ENCODE measurements around the gene CEP350.
"Not testable (repeated sequence)": the region's sequence is repeated elsewhere in the genome, so short reads cannot be mapped to it uniquely, and the experiment has no call there.

CEP350 gene

DNA sequence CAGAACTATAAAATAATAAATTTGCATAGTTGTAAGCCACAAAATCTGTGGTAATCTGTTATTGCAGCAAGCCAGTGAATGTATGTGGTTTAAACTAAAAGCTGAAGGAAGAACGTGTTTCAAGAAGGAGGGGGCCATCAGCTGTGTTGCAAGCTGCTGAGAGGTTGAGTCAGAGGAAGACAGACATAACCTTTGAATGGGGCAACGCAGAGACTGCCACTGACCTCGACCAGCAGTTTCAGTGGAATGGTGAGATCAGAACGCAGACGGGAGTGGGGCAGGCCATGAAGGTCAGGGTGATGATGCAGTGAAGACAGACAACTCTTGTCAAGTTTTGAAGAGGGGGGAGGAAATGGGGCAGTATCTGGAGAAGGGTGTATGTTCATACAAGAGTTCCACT, 176.9 kb downstream of the CEP350 start:
- Histone ChIP-seq H3K4me1 (ENCODE audit: insufficient read depth, insufficient read length) (peaks cover 2% of the 10 kb centered on the region), H3K27me3 (ENCODE audit: insufficient read depth, insufficient read length) (no peaks in the 10 kb centered on the region), H3K9me3 (ENCODE audit: insufficient read depth, low read length) (no peaks in the 10 kb centered on the region), H3K9ac (ENCODE audit: insufficient read length, low read depth) (no peak overlapping the region), H3K4me3 (ENCODE audit: insufficient read length, low read depth) (no peak overlapping the region), H3K36me3 (ENCODE audit: insufficient read depth, insufficient read length, low read length) (no peaks in the 10 kb centered on the region)
- TF ChIP-seq SUZ12 (IDR thresholded peaks at IDR 0.05; ENCODE audit: extremely low read depth, insufficient read depth, insufficient read length) (no peak), ZNF274 (IDR thresholded peaks at IDR 0.05; ENCODE audit: low read depth, low read length) (no peak), YY1 (IDR thresholded peaks at IDR 0.05; ENCODE audit: insufficient read depth, insufficient read length) (no peak)
- DNase-seq (ENCODE audit: low read depth, low spot score) = no peak

DNA sequence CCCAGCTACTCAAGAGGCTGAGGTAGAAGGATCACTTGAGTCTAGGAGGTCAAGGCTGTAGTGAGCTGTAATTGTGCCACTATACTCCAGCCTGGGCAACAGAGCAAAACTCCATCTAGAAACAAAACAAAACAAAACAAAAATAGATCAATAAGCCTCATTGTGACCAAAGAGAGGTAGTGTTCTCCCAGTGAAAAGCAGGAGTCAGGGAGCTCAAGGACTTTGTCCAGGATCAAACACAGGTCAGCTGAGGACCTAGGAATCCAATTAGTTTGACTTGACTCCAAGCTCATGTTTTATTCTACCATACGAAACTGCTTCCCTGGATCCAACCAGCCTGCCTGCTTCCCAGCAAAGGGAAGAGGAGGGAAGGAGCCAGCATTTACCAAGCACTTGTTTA, 178.6 kb downstream of the CEP350 start:
- H3K9ac ChIP-seq (ENCODE audit: insufficient read length, low read depth) = no peak overlapping the region
- H3K4me3 ChIP-seq (ENCODE audit: insufficient read length, low read depth) = no peak overlapping the region
- TF ChIP-seq YY1 (IDR thresholded peaks at IDR 0.05; ENCODE audit: insufficient read depth, insufficient read length) (no peak), SUZ12 (IDR thresholded peaks at IDR 0.05; ENCODE audit: extremely low read depth, insufficient read depth, insufficient read length) (no peak), ZNF274 (IDR thresholded peaks at IDR 0.05; ENCODE audit: low read depth, low read length) (no peak)
- no peaks in the 10 kb centered on the region for H3K36me3 ChIP-seq (ENCODE audit: insufficient read depth, insufficient read length, low read length)
- H3K4me1 ChIP-seq (ENCODE audit: insufficient read depth, insufficient read length) = peaks cover 2% of the 10 kb centered on the region
- no peaks in the 10 kb centered on the region for H3K27me3 ChIP-seq (ENCODE audit: insufficient read depth, insufficient read length)
- DNase-seq (ENCODE audit: low read depth, low spot score) = no peak
- H3K9me3 ChIP-seq (ENCODE audit: insufficient read depth, low read length) = no peaks in the 10 kb centered on the region

DNA sequence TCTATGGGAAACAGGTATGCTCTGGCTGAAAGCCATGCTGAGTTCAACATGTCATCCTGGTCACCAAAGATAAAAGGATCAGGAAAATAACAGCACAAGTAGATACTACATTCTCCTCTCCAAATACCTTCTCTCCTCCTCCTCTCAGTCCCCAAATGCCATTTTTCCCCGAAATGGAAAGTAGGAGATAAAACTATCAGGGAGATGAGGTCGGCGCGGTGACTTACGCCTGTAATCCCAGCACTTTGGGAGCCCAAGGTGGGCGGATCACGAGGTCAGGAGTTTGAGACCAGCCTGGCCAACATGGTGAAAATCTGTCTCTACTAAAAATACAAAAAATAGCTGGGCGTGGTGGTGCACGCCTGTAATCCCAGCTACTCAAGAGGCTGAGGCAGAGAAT, 179.1 kb downstream of the CEP350 start:
- H3K9ac ChIP-seq (ENCODE audit: insufficient read length, low read depth); H3K4me1 ChIP-seq (ENCODE audit: insufficient read depth, insufficient read length); H3K4me3 ChIP-seq (ENCODE audit: insufficient read length, low read depth); DNase-seq (ENCODE audit: low read depth, low spot score); H3K36me3 ChIP-seq (ENCODE audit: insufficient read depth, insufficient read length, low read length); H3K9me3 ChIP-seq (ENCODE audit: insufficient read depth, low read length); H3K27me3 ChIP-seq (ENCODE audit: insufficient read depth, insufficient read length): not testable (repeated sequence)

DNA sequence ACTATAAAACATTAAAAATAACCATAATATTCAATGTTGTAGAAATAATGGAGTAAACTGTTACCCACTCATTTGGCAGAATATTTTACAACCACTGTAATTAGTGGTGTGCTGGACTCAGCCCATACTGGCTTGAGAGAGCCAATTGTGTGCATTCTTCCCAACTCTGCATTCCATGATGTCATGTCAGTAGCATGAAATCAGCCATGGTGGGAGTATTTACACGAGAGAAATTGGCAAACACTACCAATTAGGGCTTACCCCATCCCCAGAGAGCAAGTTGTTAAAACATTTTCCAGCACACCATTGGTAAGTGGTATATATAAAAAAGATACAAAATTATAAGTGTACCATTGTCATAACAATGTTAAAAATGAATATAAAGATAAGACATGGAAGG, 180.9 kb downstream of the CEP350 start:
- no peaks in the 10 kb centered on the region for H3K36me3 ChIP-seq (ENCODE audit: insufficient read depth, insufficient read length, low read length)
- H3K9ac ChIP-seq (ENCODE audit: insufficient read length, low read depth) = no peak overlapping the region
- no peak for TF ChIP-seq ZNF274 (IDR thresholded peaks at IDR 0.05; ENCODE audit: low read depth, low read length)
- TF ChIP-seq YY1 (IDR thresholded peaks at IDR 0.05; ENCODE audit: insufficient read depth, insufficient read length) = no peak
- TF ChIP-seq SUZ12 (IDR thresholded peaks at IDR 0.05; ENCODE audit: extremely low read depth, insufficient read depth, insufficient read length) = no peak
- no peak for DNase-seq (ENCODE audit: low read depth, low spot score)
- no peaks in the 10 kb centered on the region for H3K4me1 ChIP-seq (ENCODE audit: insufficient read depth, insufficient read length)
- H3K9me3 ChIP-seq (ENCODE audit: insufficient read depth, low read length) = no peaks in the 10 kb centered on the region
- H3K4me3 ChIP-seq (ENCODE audit: insufficient read length, low read depth) = no peak overlapping the region
- no peaks in the 10 kb centered on the region for H3K27me3 ChIP-seq (ENCODE audit: insufficient read depth, insufficient read length)

DNA sequence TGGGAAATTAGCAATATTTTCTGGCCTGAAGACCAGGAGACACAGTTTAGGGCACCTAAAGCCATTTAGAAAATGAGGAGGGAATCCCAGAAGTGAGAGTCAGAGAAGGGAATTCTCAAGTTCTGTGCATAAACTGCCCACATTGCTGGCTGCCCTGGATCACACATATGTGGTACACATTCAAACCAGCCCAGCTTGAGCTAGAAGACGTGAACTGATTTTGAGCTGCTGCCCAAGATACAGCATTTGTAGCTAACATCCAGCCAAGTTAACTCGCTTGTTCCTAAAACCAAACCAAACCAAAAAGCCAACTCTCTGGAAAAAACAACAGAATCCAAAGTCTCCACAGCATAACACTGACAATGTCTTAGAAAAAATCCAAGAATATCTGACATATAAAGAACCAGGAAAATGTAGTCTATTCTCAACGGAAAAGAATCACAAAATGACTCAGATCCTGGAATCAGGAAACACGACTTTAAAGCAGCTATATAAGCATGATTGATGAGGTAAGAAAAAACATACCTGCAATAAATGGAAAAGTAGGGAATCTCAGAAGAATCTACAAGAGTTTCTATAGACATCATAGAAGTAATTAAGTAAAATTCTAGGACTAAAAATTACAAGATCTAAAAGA, 181.8 kb downstream of the CEP350 start:
- Histone ChIP-seq H3K36me3 (ENCODE audit: insufficient read depth, insufficient read length, low read length) (no peaks in the 10 kb centered on the region), H3K27me3 (ENCODE audit: insufficient read depth, insufficient read length) (no peaks in the 10 kb centered on the region), H3K9ac (ENCODE audit: insufficient read length, low read depth) (no peak overlapping the region), H3K9me3 (ENCODE audit: insufficient read depth, low read length) (no peaks in the 10 kb centered on the region), H3K4me1 (ENCODE audit: insufficient read depth, insufficient read length) (no peaks in the 10 kb centered on the region), H3K4me3 (ENCODE audit: insufficient read length, low read depth) (no peak overlapping the region)
- DNase-seq (ENCODE audit: low read depth, low spot score) = no peak
- TF ChIP-seq YY1 (IDR thresholded peaks at IDR 0.05; ENCODE audit: insufficient read depth, insufficient read length) = no peak
- TF ChIP-seq ZNF274 (IDR thresholded peaks at IDR 0.05; ENCODE audit: low read depth, low read length) = no peak
- no peak for TF ChIP-seq SUZ12 (IDR thresholded peaks at IDR 0.05; ENCODE audit: extremely low read depth, insufficient read depth, insufficient read length)

DNA sequence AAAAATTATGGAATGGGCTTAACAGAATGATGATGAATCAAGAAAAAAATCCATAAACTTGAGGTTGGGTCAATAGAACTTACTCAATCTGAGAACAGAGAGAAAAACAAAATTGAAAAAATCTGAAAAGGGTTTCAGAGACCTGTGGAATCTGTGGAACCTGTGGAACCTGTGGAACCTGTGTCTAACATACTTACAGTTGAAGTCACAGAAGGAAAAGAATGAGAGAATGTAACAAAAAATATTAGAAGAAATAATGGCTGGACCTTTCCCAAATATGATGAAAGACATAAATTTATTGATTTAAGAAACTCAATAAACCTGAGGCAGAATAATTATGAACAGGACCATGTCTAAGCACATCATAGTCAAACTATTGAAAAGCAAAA, 182.4 kb downstream of the CEP350 start:
- DNase-seq (ENCODE audit: low read depth, low spot score) = no peak
- Histone ChIP-seq H3K27me3 (ENCODE audit: insufficient read depth, insufficient read length) (no peaks in the 10 kb centered on the region), H3K9me3 (ENCODE audit: insufficient read depth, low read length) (no peaks in the 10 kb centered on the region), H3K4me1 (ENCODE audit: insufficient read depth, insufficient read length) (no peaks in the 10 kb centered on the region), H3K9ac (ENCODE audit: insufficient read length, low read depth) (no peak overlapping the region), H3K36me3 (ENCODE audit: insufficient read depth, insufficient read length, low read length) (no peaks in the 10 kb centered on the region), H3K4me3 (ENCODE audit: insufficient read length, low read depth) (no peak overlapping the region)
- TF ChIP-seq ZNF274 (IDR thresholded peaks at IDR 0.05; ENCODE audit: low read depth, low read length) = no peak
- no peak for TF ChIP-seq SUZ12 (IDR thresholded peaks at IDR 0.05; ENCODE audit: extremely low read depth, insufficient read depth, insufficient read length)
- TF ChIP-seq YY1 (IDR thresholded peaks at IDR 0.05; ENCODE audit: insufficient read depth, insufficient read length) = no peak

DNA sequence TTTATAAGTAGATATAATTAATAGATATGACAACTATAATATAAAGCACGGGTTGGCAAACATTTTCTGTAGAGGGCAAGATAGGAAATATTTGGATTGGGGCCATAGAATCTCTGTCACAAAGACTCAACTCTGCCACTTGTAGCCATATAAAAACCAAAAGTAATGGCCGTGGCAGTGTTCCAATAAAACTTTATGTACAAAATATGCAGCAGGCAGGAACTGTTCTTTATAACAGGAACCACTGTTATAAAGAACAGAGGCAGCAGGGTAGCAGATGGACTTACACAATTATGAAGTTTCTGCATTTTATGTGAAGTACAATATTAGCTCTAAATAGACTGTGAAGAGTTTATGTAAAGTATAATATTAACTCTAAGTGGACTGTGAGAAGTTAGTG, 183.2 kb downstream of the CEP350 start:
- Histone ChIP-seq H3K9ac (ENCODE audit: insufficient read length, low read depth) (no peak overlapping the region), H3K9me3 (ENCODE audit: insufficient read depth, low read length) (no peaks in the 10 kb centered on the region), H3K27me3 (ENCODE audit: insufficient read depth, insufficient read length) (no peaks in the 10 kb centered on the region), H3K36me3 (ENCODE audit: insufficient read depth, insufficient read length, low read length) (no peaks in the 10 kb centered on the region), H3K4me1 (ENCODE audit: insufficient read depth, insufficient read length) (no peaks in the 10 kb centered on the region), H3K4me3 (ENCODE audit: insufficient read length, low read depth) (no peak overlapping the region)
- DNase-seq (ENCODE audit: low read depth, low spot score) = no peak
- TF ChIP-seq ZNF274 (IDR thresholded peaks at IDR 0.05; ENCODE audit: low read depth, low read length) = no peak
- TF ChIP-seq YY1 (IDR thresholded peaks at IDR 0.05; ENCODE audit: insufficient read depth, insufficient read length) = no peak
- TF ChIP-seq SUZ12 (IDR thresholded peaks at IDR 0.05; ENCODE audit: extremely low read depth, insufficient read depth, insufficient read length) = no peak

Measured in NT2/D1 (cell line).